Glutamatergic neuron (in vitro differentiated cells): ENCODE data around the gene MFSD11. TPM values are rescaled to one million over a fixed set of nuclear protein-coding genes. Genes with fewer than 3 reads are reported as not detected.

Source experiments
- DNase-seq: peaks from one replicate; pipeline ENCODE4 v3.0.0; 2022
- H3K27ac Mint-ChIP-seq: one replicate; pipeline ENCODE4 v1.8.0; 2020; ENCODE audit warnings: mild to moderate bottlenecking, mixed read lengths, inconsistent platforms; ENCODE audit not compliant: unreplicated experiment
- H3K27me3 Mint-ChIP-seq: one replicate; pipeline ENCODE4 v1.8.0; 2020; ENCODE audit warnings: mild to moderate bottlenecking, moderate library complexity, mixed read lengths, inconsistent platforms; ENCODE audit not compliant: unreplicated experiment
- H3K36me3 Mint-ChIP-seq: one replicate; pipeline ENCODE4 v1.8.0; 2020; ENCODE audit warnings: mild to moderate bottlenecking, mixed read lengths, inconsistent platforms; ENCODE audit not compliant: unreplicated experiment
- H3K4me1 Mint-ChIP-seq: one replicate; pipeline ENCODE4 v1.8.0; 2020; ENCODE audit warnings: mild to moderate bottlenecking, low read depth, mixed read lengths, inconsistent platforms; ENCODE audit not compliant: unreplicated experiment
- H3K4me3 Mint-ChIP-seq: one replicate; pipeline ENCODE4 v1.8.0; 2020; ENCODE audit warnings: mild to moderate bottlenecking, mixed read lengths, inconsistent platforms; ENCODE audit not compliant: unreplicated experiment
- H3K9me3 Mint-ChIP-seq: one replicate; pipeline ENCODE4 v1.8.0; 2020; ENCODE audit warnings: mild to moderate bottlenecking, moderate library complexity, mixed read lengths, inconsistent platforms; ENCODE audit not compliant: unreplicated experiment
- CTCF ChIP-seq: fragments of 200-600 bp; sonication (generic); IDR thresholded peaks from one replicate; pipeline ENCODE4 v1.5.0; 2021; ENCODE audit not compliant: partially characterized antibody, unreplicated experiment
- total RNA-seq: library from RNA; stranded (reverse); fragmentation: NEBNext Ultra II Directional; extraction: Animal tissue kit (Norgen Biotek cat#: 25700); gene quantifications from one replicate; pipeline ENCODE4 v1.2.1, GENCODE V29; 2021; ENCODE audit not compliant: unreplicated experiment

MFSD11 gene
- total RNA-seq, 1 donor from 2014 or later = 33.7 TPM

DNA sequence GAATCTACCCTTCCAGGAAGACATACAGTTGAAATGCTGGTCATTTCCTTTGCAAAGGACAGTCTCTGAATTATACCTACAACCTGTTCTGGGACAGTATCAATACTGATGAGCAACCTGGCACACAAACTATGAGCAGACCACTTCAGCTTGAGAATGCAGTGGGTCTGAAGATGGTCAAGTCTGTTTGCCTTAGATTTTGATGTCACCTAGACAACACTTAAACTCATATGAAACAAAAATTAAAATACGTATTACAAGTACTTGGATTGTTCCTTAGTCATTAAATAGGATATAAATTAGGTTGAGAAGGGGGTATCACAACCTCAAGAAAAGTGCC, 4.3 kb upstream of the MFSD11 start:
- Mint-ChIP-seq H3K36me3 (no peaks in the 10 kb centered on the region), H3K4me1 (peaks cover 19% of the 10 kb centered on the region)

GRCh38 chr17:76734080-76734840, 3.7 kb upstream of the MFSD11 start:
- H3K4me3 Mint-ChIP-seq = peak overlapping the region; percentile 75
- H3K9me3 Mint-ChIP-seq = peaks cover 10% of the 10 kb centered on the region
- H3K4me1 Mint-ChIP-seq = peaks cover 19% of the 10 kb centered on the region
- no peaks in the 10 kb centered on the region for H3K36me3 Mint-ChIP-seq
- H3K27ac Mint-ChIP-seq = no peak overlapping the region
- no peak for DNase-seq
- peaks cover 13% of the 10 kb centered on the region for H3K27me3 Mint-ChIP-seq
- TF ChIP-seq CTCF = no peak

More for the DNA sequence above, 4.3 kb upstream of the MFSD11 start:
- Mint-ChIP-seq H3K27ac (no peak overlapping the region), H3K27me3 (peaks cover 12% of the 10 kb centered on the region), H3K9me3 (peaks cover 10% of the 10 kb centered on the region), H3K4me3 (peak overlapping the region; percentile 75)
- no peak for TF ChIP-seq CTCF
- DNase-seq = no peak

GRCh38 chr17:76735006-76735405, 2.9 kb upstream of the MFSD11 start:
- peaks cover 10% of the 10 kb centered on the region for H3K9me3 Mint-ChIP-seq
- H3K27ac Mint-ChIP-seq = no peak overlapping the region
- no peak for TF ChIP-seq CTCF
- H3K36me3 Mint-ChIP-seq = no peaks in the 10 kb centered on the region
- peak overlapping the region; percentile 97 for H3K4me3 Mint-ChIP-seq
- peaks cover 19% of the 10 kb centered on the region for H3K4me1 Mint-ChIP-seq
- no peak for DNase-seq
- H3K27me3 Mint-ChIP-seq = peaks cover 13% of the 10 kb centered on the region

DNA sequence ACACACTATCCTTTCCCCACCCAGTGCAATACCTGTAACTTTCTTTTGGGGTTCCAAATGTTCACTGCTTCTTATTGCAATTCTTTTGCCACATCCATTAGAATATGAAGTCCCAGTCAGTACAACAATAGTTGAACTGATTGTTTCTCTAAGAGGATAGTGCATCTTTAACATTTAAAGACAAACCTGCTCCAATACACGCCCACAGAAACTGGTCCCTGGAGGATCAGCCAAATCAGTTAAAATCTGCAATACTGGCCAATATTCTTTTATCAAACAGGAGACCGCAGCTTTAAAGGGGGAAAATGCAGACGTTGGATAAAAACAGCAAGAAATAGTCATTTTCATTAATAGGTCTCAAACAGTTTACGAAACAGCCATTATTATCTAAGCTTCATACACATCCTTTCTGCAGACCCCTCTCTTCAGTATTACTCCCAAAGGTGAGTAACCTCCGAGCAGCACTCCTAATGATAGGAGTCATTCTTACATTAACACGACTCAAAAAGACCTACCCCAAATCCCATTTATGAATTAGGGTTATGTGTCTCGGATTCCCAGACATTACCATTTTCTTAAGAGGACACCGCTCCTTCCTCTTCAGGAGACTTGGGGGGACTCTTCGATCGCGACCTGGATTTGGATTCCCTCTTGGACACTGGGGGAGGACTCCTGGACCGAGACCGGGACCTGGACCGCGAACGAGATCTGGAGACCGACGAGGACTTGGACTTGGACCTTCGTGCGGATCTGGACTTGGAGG, 2.2 kb upstream of the MFSD11 start:
- peaks cover 19% of the 10 kb centered on the region for H3K4me1 Mint-ChIP-seq
- H3K36me3 Mint-ChIP-seq = no peaks in the 10 kb centered on the region
- DNase-seq = no peak
- H3K27ac Mint-ChIP-seq = peak overlapping the region; percentile 94
- no peak for TF ChIP-seq CTCF
- peak overlapping the region; percentile 97 for H3K4me3 Mint-ChIP-seq
- peaks cover 10% of the 10 kb centered on the region for H3K9me3 Mint-ChIP-seq
- H3K27me3 Mint-ChIP-seq = peaks cover 13% of the 10 kb centered on the region
